Smooth muscle cell of the brain vasculature (primary cell): ENCODE measurements around the gene RBMY1E.
"Not testable (repeated sequence)": the region's sequence is repeated elsewhere in the genome, so short reads cannot be mapped to it uniquely, and the experiment has no call there.

Experiments
- DNase-seq: peaks from one replicate; pipeline ENCODE4 v3.0.0-alpha.2; 2012; ENCODE audit warnings: low read depth, low spot score

Gene RBMY1E

DNA sequence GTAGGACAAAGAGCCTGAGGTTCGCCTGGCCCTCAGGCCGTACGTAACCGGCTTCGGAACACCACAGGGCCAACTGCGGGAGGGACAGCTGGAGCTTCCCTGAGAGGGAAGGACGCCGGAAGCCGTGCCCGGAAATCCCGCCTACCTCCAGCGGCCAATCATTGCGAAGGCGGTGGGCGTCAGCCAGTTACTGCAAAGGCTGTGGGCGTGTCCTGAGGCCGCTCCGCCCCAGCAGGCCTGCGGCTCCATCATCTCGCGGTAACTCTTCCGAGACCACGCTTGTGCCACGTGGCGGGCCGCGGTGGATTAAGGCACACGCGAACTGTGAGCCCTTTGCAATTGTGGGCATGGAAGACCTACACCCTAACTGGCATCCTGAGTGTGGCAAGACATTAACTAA, at the start of gene RBMY1E:
Gene RBMY1E, minus strand, starts transcription at position 101 of the 400 bp plus-strand sequence. CDS start 1,978 bp downstream, outside the sequence.
- DNase-seq = not testable (repeated sequence)

DNA sequence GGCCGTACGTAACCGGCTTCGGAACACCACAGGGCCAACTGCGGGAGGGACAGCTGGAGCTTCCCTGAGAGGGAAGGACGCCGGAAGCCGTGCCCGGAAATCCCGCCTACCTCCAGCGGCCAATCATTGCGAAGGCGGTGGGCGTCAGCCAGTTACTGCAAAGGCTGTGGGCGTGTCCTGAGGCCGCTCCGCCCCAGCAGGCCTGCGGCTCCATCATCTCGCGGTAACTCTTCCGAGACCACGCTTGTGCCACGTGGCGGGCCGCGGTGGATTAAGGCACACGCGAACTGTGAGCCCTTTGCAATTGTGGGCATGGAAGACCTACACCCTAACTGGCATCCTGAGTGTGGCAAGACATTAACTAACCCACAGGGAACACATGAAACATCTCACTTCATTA, 23.4 kb downstream of the RBMY1E start, which contains the start of gene RBMY1D:
Gene RBMY1D, minus strand, starts transcription at position 101 of the 400 bp plus-strand sequence. CDS start 2,013 bp downstream, outside the sequence.
- DNase-seq = not testable (repeated sequence)

DNA sequence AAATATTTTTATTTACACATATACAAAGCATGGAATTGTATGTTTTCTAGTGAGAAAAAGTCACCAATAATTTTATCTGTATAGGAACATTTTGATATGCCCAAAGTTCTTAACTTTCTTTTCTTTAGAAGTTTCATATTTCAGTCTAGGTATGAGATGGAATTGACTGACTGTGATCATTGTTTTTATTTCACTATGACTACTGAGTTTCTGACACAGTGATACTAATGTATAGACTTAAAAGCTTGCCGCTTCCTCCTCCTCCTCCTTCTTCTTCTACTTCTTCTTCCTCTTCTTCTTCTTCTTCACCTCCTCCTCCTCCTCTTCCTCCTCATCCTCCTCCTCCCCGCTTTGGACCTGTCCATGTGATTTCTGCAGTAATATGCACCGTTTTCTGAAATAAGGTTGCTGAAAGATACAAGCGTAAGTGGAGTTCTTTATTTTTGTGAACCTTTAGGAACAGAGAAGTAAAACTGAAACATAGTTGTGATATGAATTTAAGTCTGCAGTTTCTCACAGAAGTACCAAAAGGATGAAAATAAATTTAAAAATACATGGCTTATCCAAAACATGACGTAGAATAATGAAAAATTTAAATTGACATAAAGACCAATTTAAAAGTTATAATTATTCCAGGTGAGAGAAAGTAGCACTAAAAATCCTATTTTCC, 48.3 kb downstream of the RBMY1E start:
- not testable (repeated sequence) for DNase-seq
